Adrenal gland (tissue), 12 donors: ENCODE measurements around the gene NRXN3. TPM values are rescaled to one million over a fixed set of nuclear protein-coding genes. Genes with fewer than 3 reads are reported as not detected.

Source experiments
- DNase-seq, 7 donors: peaks; one replicate each; pipeline ENCODE4 v3.0.0-alpha.2; 2019 to 2020
- H3K27ac ChIP-seq, 5 donors: fragments of 200-600 bp; sonication (generic) in 4 of 5; 1 replicate in 3 of 5; 2 replicates in 2 of 5; pipeline versions ENCODE4 v1.5.1 to v1.8.0; 2016 to 2020; ENCODE audit warnings: mild to moderate bottlenecking in 1 of 5
- H3K27me3 ChIP-seq: fragments of 200-600 bp; 2 replicates; pipeline ENCODE4 v1.8.0; 2021
- H3K36me3 ChIP-seq, 2 donors: fragments of 200-600 bp; replicated peaks in 1 of 2; 1 replicate in 1 of 2; 2 replicates in 1 of 2; pipeline versions ENCODE4 v1.5.1 to v1.8.0; 2018 to 2022
- H3K4me1 ChIP-seq, 2 donors: fragments of 200-600 bp; replicated peaks in 1 of 2; 1 replicate in 1 of 2; 2 replicates in 1 of 2; pipeline versions ENCODE4 v1.5.1 to v1.8.0; 2018 to 2021
- H3K4me3 ChIP-seq, 4 donors: fragments of 200-600 bp; sonication (generic) in 3 of 4; one replicate each; pipeline ENCODE4 v1.5.1; 2016 to 2018
- H3K9me3 ChIP-seq, 3 donors: fragments of 200-600 bp; sonication (generic) in 1 of 3; replicated peaks in 1 of 3; 1 replicate in 2 of 3; 2 replicates in 1 of 3; pipeline versions ENCODE4 v1.5.1 to v1.8.0; 2016 to 2021
- POLR2A ChIP-seq, 2 donors: fragments of 450-650 bp; IDR thresholded peaks; one replicate each; pipeline ENCODE4 v1.6.1; 2017; ENCODE audit warnings: antibody characterized with exemption in 2 of 2, mild to moderate bottlenecking in 2 of 2, moderate library complexity in 1 of 2
- WGBS, 4 donors: extraction: QIAGEN DNeasy Blood & Tissue Kit in 2 of 4; methylation state at CpG; one replicate each; pipeline versions ENCODE4 v1.1.5 to v1.1.7; 2013 to 2017; 5-methylcytosine and 5-hydroxymethylcytosine counted together
- intact Hi-C, 2 donors: fragments of 100-400 bp; cut with DNase I; formaldehyde crosslinking; loops; one replicate each; pipeline versions ENCODE4 v1.14.1 to v1.15.0; 2022 to 2023
- polyA plus RNA-seq, 3 donors: library from polyadenylated mRNA; stranded (reverse); fragments of 200-250 nt in 2 of 3; fragments of 350-450 nt in 1 of 3; fragmentation: Illumina TruSeq in 1 of 3; extraction: RNeasy Lipid Tissue Mini Kit (QIAGEN cat#74804) in 1 of 3; gene quantifications; one replicate each; pipeline ENCODE4 v1.2.3, GENCODE V29; 2013 to 2014
- total RNA-seq, 9 donors: library from RNA; depleted of rRNA in 4 of 9; stranded (reverse); fragments of >200 nt in 4 of 9; fragments of 120-200 nt in 1 of 9; fragmentation: NEBNext Ultra II Directional in 1 of 9; extraction: Animal tissue kit (Norgen Biotek cat#: 25700) in 1 of 9; gene quantifications; one replicate each; pipeline versions ENCODE4 v1.1.0 to v1.2.4, GENCODE V29; 2013 to 2023
- TF ChIP-seq, protein P1 (sequence below), 6 experiments: fragments of 450-650 bp in 4 of 6; fragments of 200-600 bp in 2 of 6; sonication (generic) in 1 of 6; IDR thresholded peaks; 1 replicate in 5 of 6; 2 replicates in 1 of 6; pipeline versions ENCODE4 v1.5.1 to v1.8.0; 2016 to 2021; ENCODE audit warnings: antibody characterized with exemption in 6 of 6, mild to moderate bottlenecking in 2 of 6, moderate library complexity in 1 of 6
- donor health status: healthy with polysubstance abuse.
- donor health status: Bipolar disorder and iron deficiency.
- donor health status: DM: yes; HTN: yes; CAD: no.
- donor health status: DM: no; HTN: no; CAD: no.
- donor health status: DM: no; HTN: no; CAD: no.
- donor health status: DM: yes; HTN: yes; CAD: no.

NRXN3 gene
- total and polyA plus RNA-seq, 12 donors = 0.09 to 8.5 (median 1.6) TPM

DNA sequence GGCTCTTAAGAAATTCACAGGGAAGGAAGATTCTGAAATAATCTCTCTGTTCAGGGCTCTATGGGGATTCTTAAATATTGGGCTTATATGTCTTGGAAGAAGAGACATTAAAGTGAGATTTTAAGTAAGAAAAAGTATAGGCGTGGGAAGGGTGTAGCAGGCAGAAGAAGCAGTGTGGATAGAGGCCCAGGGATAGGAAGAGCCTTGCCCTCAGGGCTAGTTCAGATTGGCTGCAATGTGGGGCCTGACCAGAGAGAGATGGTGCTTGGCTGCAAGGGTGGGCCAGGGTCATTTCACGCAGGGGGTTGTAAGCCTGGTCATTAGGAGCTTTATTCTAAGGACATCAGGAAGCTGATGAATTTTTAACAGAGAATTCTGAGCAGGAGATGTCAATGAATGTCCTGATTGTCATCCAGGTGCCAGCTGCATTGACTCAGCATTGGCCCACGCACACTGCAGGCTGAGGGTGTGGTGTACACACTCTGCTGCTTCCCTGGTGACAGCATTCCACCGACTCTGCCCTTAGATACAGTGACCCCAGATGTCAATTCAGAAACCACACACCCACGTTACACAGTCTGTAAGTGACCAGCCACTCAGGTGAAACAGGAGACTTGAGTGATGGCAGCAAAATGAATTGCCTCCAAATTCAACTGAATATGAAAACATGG is 582.5 kb downstream of the NRXN3 start:
- no peak for DNase-seq
- 54 to 72% (median 68%) methylated on average over 4 to 5 of the region's 5 CpGs for WGBS, 4 donors
- TF ChIP-seq POLR2A (IDR thresholded peaks at IDR 0.05) = no peak
- TF ChIP-seq, protein P1, sequence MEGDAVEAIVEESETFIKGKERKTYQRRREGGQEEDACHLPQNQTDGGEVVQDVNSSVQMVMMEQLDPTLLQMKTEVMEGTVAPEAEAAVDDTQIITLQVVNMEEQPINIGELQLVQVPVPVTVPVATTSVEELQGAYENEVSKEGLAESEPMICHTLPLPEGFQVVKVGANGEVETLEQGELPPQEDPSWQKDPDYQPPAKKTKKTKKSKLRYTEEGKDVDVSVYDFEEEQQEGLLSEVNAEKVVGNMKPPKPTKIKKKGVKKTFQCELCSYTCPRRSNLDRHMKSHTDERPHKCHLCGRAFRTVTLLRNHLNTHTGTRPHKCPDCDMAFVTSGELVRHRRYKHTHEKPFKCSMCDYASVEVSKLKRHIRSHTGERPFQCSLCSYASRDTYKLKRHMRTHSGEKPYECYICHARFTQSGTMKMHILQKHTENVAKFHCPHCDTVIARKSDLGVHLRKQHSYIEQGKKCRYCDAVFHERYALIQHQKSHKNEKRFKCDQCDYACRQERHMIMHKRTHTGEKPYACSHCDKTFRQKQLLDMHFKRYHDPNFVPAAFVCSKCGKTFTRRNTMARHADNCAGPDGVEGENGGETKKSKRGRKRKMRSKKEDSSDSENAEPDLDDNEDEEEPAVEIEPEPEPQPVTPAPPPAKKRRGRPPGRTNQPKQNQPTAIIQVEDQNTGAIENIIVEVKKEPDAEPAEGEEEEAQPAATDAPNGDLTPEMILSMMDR (IDR thresholded peaks at IDR 0.05) = no peak
- no peaks in the 10 kb centered on the region for H3K9me3 ChIP-seq
- H3K4me3 ChIP-seq = no peak overlapping the region
- H3K4me1 ChIP-seq = no peaks in the 10 kb centered on the region
- intact Hi-C loops = no loop called here
- no peaks in the 10 kb centered on the region for H3K36me3 ChIP-seq
- H3K27me3 ChIP-seq = no peaks in the 10 kb centered on the region
- H3K27ac ChIP-seq = no peak overlapping the region

DNA sequence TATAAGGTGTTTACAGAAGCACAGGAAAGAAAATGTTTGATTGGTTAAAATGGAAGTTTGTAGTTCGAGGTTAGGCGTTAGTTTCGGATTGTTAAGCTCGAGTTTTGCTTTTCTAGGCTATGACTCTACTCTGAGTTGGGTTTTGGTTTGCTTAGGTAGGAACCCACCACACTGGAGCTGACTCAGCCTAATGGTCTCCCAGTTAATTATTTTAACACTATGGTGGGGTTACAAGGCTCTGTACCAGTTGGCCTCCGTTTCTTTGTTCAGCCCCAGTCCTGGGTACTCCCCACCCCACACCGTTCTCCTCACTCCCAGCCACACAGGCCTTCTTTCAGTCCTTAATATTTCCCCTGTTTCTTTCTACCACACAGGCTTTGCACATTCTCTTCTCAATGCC is 583.9 kb downstream of the NRXN3 start:
- Histone ChIP-seq H3K4me1 (no peaks in the 10 kb centered on the region), H3K9me3 (no peaks in the 10 kb centered on the region), H3K36me3 (no peaks in the 10 kb centered on the region), H3K27me3 (no peaks in the 10 kb centered on the region), H3K27ac (no peak overlapping the region), H3K4me3 (no peak overlapping the region)
- intact Hi-C loops = no loop called here
- WGBS, 4 donors = 79 to 88% (median 84%) methylated on average over 6 of the region's 6 CpGs
- DNase-seq = no peak
- TF ChIP-seq, protein P1 (IDR thresholded peaks at IDR 0.05) = no peak
- TF ChIP-seq POLR2A (IDR thresholded peaks at IDR 0.05) = no peak

DNA sequence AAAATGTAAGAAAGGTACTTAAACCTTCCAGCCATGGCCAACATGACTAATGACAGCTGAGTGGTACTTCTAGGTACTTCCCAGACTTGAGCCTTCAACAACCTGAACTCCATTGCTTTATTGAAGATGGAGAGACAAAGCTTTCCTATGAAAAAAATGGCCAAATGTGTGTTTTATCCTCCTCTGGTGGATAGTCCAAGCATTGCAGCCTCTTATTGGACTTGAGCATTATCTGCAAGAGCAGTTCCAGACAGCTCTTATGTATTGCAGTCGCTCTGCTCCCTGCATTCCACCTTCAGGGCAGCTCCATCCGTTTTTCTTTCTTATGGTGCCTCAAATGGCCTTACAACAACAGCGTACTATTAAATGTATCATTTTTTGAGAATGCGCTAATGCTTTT is 588.2 kb downstream of the NRXN3 start:
- Histone ChIP-seq H3K27me3 (no peaks in the 10 kb centered on the region), H3K36me3 (no peaks in the 10 kb centered on the region), H3K27ac (no peak overlapping the region), H3K4me3 (no peak overlapping the region), H3K9me3 (no peaks in the 10 kb centered on the region), H3K4me1 (no peaks in the 10 kb centered on the region)
- DNase-seq = peak in 1 of 7 donors; percentile 3
- TF ChIP-seq, protein P1 (IDR thresholded peaks at IDR 0.05) = peak in 4 of 6 experiments; percentile 13 to 35 (median 18)
- no peak for TF ChIP-seq POLR2A (IDR thresholded peaks at IDR 0.05)
- WGBS, 4 donors = 48 to 58% (median 53%) methylated on average over 4 of the region's 4 CpGs
- intact Hi-C loops = no loop called here

DNA sequence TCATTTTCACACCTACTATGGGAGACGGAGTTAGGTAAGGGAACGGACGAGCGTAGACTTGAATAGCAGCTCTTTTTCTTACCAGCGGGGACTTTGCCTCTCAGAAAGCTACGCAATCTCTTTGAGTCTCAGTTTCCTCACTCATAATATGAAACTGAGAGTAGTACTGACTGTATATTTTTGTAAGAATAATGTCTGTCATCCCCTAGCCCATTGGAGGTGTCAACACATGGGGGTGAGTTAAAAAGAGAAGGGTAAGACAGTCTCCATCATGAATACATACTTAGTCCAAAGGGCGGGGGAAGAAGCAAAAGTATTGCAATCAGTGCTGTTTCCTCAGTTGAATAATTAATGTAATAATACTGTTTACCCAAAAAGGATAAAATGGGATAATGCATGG is 592.2 kb downstream of the NRXN3 start:
- intact Hi-C loops = no loop called here
- H3K36me3 ChIP-seq = no peaks in the 10 kb centered on the region
- no peaks in the 10 kb centered on the region for H3K9me3 ChIP-seq
- H3K4me3 ChIP-seq = no peak overlapping the region
- no peak for TF ChIP-seq POLR2A (IDR thresholded peaks at IDR 0.05)
- TF ChIP-seq, protein P1 (IDR thresholded peaks at IDR 0.05) = no peak
- no peak for DNase-seq
- WGBS, 4 donors = 81 to 92% (median 86%) methylated on average over 7 of the region's 7 CpGs
- H3K4me1 ChIP-seq = no peaks in the 10 kb centered on the region
- no peak overlapping the region for H3K27ac ChIP-seq
- H3K27me3 ChIP-seq = no peaks in the 10 kb centered on the region
